ENCODE results near the gene KLHL36.

Gene KLHL36

DNA sequence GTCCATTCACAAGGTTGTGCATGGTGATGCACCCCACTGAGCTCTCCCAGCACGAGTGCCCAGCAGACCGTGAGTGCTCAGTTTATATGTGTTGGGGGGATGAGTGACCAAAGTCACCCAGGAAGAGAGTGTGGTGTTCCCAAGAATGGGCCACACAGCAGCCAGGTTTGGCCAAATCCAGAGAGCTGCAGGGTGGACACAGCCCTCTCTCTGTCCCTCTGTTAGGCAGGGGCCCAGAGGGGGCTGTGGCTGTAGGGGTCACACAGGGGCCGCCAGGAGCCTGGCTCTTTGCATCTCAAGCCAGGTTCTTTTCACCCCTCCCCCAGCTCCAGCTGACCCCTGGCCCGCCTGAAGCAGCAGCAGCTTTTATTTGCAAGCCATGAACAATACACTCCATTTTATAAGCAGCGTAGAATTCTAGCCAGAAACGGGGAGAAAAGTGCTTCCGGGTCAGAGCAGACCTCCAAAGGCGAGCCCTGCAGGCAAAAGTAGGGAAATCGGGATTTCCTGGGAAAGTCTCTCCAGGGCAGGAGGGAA is 43.8 kb upstream of the KLHL36 start:
- no peak for DNase-seq (ENCODE audit: low read depth, low spot score)
- CTCF ChIA-PET: interaction anchor here (0.7 to 2.8 kb wide), 5 partner anchors 9 to 133 kb away, joined by 3 to 12 read pairs (median 5); no protein-coding TSS in a partner anchor
- TF ChIP-seq, protein P1, sequence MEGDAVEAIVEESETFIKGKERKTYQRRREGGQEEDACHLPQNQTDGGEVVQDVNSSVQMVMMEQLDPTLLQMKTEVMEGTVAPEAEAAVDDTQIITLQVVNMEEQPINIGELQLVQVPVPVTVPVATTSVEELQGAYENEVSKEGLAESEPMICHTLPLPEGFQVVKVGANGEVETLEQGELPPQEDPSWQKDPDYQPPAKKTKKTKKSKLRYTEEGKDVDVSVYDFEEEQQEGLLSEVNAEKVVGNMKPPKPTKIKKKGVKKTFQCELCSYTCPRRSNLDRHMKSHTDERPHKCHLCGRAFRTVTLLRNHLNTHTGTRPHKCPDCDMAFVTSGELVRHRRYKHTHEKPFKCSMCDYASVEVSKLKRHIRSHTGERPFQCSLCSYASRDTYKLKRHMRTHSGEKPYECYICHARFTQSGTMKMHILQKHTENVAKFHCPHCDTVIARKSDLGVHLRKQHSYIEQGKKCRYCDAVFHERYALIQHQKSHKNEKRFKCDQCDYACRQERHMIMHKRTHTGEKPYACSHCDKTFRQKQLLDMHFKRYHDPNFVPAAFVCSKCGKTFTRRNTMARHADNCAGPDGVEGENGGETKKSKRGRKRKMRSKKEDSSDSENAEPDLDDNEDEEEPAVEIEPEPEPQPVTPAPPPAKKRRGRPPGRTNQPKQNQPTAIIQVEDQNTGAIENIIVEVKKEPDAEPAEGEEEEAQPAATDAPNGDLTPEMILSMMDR (IDR thresholded peaks at IDR 0.05; ENCODE audit: insufficient read depth, low read length, missing control alignments): no peak
- H3K4me3 ChIP-seq (ENCODE audit: low read depth, low read length): no peak overlapping the region
- POLR2A ChIA-PET: interaction anchor here (0.7 kb wide), 1 partner anchor 12 kb away, joined by 3 read pairs; no protein-coding TSS in a partner anchor

DNA sequence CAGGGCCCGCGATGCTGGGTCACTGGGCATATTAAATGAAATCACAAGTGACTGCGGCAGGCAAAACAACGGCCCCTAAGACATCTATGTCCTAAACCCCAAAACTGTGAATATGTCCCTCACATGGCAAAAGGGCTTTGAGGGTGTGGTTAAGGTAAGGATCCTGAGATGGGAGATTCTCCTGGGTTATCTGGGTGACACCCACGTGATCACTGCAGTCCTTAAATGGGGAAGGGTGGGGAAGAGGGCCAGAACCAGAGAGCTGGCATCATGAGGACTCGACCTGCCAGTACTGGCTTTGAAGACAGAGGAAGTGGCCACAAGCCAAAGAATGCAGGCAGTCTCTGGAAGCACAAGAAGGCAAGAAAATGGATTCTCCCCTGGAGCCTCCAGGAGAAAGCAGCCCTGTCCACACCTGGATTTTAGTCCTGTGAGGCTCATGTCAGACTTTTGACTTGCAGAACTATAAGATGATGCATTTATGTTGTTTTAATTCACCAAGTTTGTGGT is 42.9 kb upstream of the KLHL36 start:
- H3K4me3 ChIP-seq (ENCODE audit: low read depth, low read length): no peak overlapping the region
- ChIA-PET POLR2A (interaction anchor here (0.6 kb wide), 1 partner anchor 13 kb away, joined by 3 read pairs; no protein-coding TSS in a partner anchor), CTCF (interaction anchor here (1.0 to 2.8 kb wide), 3 partner anchors 11 to 121 kb away, joined by 3 to 12 read pairs (median 5); no protein-coding TSS in a partner anchor)
- no peak for DNase-seq (ENCODE audit: low read depth, low spot score)
- TF ChIP-seq, protein P1 (IDR thresholded peaks at IDR 0.05; ENCODE audit: insufficient read depth, low read length, missing control alignments): no peak

DNA sequence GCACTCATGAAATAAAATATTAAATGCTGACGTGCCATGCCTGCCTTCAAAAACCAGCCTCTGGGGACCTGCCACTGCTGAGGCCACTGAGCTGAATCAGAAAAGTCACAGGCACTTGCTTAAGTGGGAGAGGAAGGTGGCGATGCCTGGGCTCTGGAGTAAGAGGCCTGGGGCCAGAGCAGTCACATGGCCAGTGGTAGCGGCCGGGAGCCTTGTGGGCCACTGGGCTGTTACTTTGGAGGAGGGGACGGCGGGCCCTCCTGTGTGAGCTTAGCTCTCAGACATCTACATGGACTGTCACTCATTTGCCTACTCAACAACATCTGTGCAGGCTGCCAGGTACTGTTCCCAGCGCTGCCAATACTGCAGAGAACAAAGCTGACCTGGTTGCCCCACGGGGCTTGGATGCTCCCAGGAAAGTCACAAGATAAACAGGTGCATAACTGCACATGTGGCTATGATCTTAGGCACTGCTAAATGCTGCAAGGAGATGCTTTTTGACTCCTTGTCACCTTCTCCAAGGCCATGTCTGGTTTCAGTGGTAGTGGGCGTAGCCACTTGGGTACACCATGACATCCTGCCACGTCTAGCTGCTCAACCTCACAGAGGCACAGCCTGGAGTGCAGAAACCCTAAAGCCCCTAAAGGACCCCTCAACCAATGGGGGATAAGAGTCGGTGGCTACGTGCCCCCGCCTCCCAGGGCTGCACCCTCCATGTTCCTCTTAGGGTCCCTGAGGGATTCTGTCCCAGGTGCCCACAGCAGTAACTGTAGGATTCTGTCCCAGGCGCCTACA is 42.0 kb upstream of the KLHL36 start:
- ChIA-PET POLR2A (interaction anchor here (0.5 kb wide), 1 partner anchor 39 kb away, joined by 3 read pairs; no protein-coding TSS in a partner anchor), CTCF (interaction anchor here (0.9 to 18.6 kb wide), 4 partner anchors 10 to 120 kb away, joined by 3 to 446 read pairs (median 8); partner anchors contain the start of gene MEAK7)

DNA sequence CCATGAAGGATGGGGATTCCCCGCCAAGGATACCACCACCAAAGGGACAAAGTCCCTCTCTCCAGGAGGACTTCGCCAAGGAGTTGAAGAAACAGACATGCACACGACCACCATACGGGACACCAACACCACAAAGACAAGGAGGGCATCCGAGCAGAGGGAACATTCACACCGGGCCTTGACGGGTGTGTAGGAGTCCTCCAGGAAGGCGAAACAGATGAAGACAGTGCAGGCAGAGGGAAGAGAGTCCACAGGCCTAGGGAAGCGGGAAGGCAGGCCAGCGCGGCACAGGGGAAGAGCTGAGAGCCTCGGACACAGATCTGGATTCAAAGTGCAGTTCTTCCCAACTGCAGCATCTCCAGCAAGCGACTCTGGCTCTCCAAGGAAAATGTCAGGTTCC is 41.2 kb upstream of the KLHL36 start:
- TF ChIP-seq, protein P1 (IDR thresholded peaks at IDR 0.05; ENCODE audit: insufficient read depth, low read length, missing control alignments): no peak
- no peak overlapping the region for H3K4me3 ChIP-seq (ENCODE audit: low read depth, low read length)
- ChIA-PET CTCF (interaction anchor here (0.9 to 18.6 kb wide), 2 partner anchors 15 to 98 kb away, joined by 4 to 446 read pairs; partner anchors contain the start of gene MEAK7), POLR2A (interaction anchor here (0.5 kb wide), 1 partner anchor 38 kb away, joined by 3 read pairs; no protein-coding TSS in a partner anchor)
- DNase-seq (ENCODE audit: low read depth, low spot score): no peak

More for the DNA sequence above, 42.0 kb upstream of the KLHL36 start:
- H3K4me3 ChIP-seq (ENCODE audit: low read depth, low read length): no peak overlapping the region
- no peak for DNase-seq (ENCODE audit: low read depth, low spot score)
- TF ChIP-seq, protein P1 (IDR thresholded peaks at IDR 0.05; ENCODE audit: insufficient read depth, low read length, missing control alignments): no peak

DNA sequence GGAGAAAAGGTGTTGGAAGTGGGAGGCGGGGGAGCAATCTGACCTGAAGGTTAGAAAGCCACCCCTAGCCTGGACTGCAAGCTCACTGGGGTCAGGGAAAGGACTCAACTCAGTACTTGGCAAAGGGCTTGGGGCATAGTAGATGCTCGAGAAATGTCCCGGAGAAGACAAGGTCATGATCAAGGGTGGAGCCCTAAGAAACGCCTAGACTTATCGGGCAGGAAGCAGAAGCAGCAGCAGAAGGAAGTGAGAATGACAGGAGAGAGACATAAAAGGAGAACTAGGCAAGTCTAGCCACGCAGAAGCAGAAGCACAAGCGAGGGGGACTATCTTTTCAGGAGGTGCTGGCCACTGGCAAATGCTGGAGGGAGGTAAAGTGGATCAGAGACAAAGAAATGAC is 40.6 kb upstream of the KLHL36 start:
- ChIA-PET POLR2A (no interaction called here), CTCF (interaction anchor here (1.6 to 18.6 kb wide), 2 partner anchors 8 to 99 kb away, joined by 3 to 446 read pairs; partner anchors contain the start of gene MEAK7)
- TF ChIP-seq, protein P1 (IDR thresholded peaks at IDR 0.05; ENCODE audit: insufficient read depth, low read length, missing control alignments): no peak
- no peak overlapping the region for H3K4me3 ChIP-seq (ENCODE audit: low read depth, low read length)
- no peak for DNase-seq (ENCODE audit: low read depth, low spot score)
